B cell (primary cell): ENCODE data around the gene TSR2. TPM values are rescaled to one million over a fixed set of nuclear protein-coding genes. Genes with fewer than 3 reads are reported as not detected.

ENCODE experiments used
- ATAC-seq: fragments of 200-7000 bp; cut with Tn5 transposase; one replicate; pipeline ENCODE4 v1.10.0; 2021; ENCODE audit warnings: low read depth, mild to moderate bottlenecking, moderate number of reproducible peaks, moderate library complexity
- CTCF ChIA-PET: fragments of 350-600 bp; sonication (Branson Sonifier 250); formaldehyde crosslinking; loops from one replicate; lab custom pipeline; 2021; ENCODE audit warnings: antibody characterized with exemption, inconsistent platforms; lab: Charles Lee
- POLR2A ChIA-PET: fragments of 350-600 bp; sonication (Branson Sonifier 250); formaldehyde crosslinking; loops from one replicate; lab custom pipeline; 2021; ENCODE audit warnings: antibody characterized with exemption; lab: Charles Lee
- DNase-seq: peaks from one replicate; pipeline ENCODE4 v3.0.0; 2013
- H2AFZ ChIP-seq: 2 replicates; pipeline ENCODE4 v1.6.1; 2012; ENCODE audit warnings: mild to moderate bottlenecking, low read depth, low read length; ENCODE audit not compliant: insufficient read depth, poor library complexity, severe bottlenecking
- H3K27ac ChIP-seq, 2 donors: 1 replicate in 1 of 2; 2 replicates in 1 of 2; pipeline ENCODE4 v1.5.1; 2012 to 2013; ENCODE audit warnings: low read length in 2 of 2, mild to moderate bottlenecking in 2 of 2, moderate library complexity in 1 of 2
- H3K27me3 ChIP-seq, 4 experiments: fragments of 200-600 bp in 1 of 4; sonication (generic) in 1 of 4; replicated peaks in 1 of 4; 1 replicate in 2 of 4; 2 replicates in 2 of 4; pipeline versions ENCODE4 v1.6.1 to v1.7.0; 2013 to 2016; ENCODE audit warnings: low read length in 3 of 4, mild to moderate bottlenecking in 2 of 4, mixed read lengths in 1 of 4, moderate library complexity in 1 of 4; ENCODE audit not compliant: insufficient read depth in 4 of 4, control insufficient read depth in 3 of 4; ENCODE audit errors: control extremely low read depth in 1 of 4
- H3K36me3 ChIP-seq, 2 experiments: replicated peaks in 1 of 2; 1 replicate in 1 of 2; 2 replicates in 1 of 2; pipeline versions ENCODE4 v1.6.1 to v1.7.1; 2013; ENCODE audit warnings: low read length in 1 of 2; ENCODE audit not compliant: insufficient read depth in 2 of 2, control insufficient read depth in 1 of 2; ENCODE audit errors: control extremely low read depth in 1 of 2, extremely low read depth in 1 of 2
- H3K4me1 ChIP-seq, 2 donors: fragments of 200-600 bp in 1 of 2; sonication (generic) in 1 of 2; 1 replicate in 1 of 2; 2 replicates in 1 of 2; pipeline versions ENCODE4 v1.5.1 to v1.6.1; 2013 to 2017; ENCODE audit warnings: low read length in 2 of 2; ENCODE audit not compliant: control insufficient read depth in 2 of 2, insufficient read depth in 2 of 2
- H3K4me2 ChIP-seq: replicated peaks from 2 replicates; pipeline ENCODE3; 2012; ENCODE audit warnings: mild to moderate bottlenecking, low read depth, low read length; ENCODE audit not compliant: poor library complexity, severe bottlenecking
- H3K4me3 ChIP-seq, 5 experiments: fragments of 200-600 bp in 1 of 5; sonication (generic) in 1 of 5; 1 replicate in 3 of 5; 2 replicates in 2 of 5; pipeline versions ENCODE4 v1.5.1 to v1.7.0; 2011 to 2016; ENCODE audit warnings: low read length in 4 of 5, mild to moderate bottlenecking in 4 of 5, low read depth in 2 of 5, control low read depth in 1 of 5, moderate library complexity in 1 of 5; ENCODE audit not compliant: insufficient read depth in 1 of 5; ENCODE audit errors: control extremely low read depth in 1 of 5, extremely low read depth in 1 of 5
- H3K79me2 ChIP-seq: fragments of 200-600 bp; sonication (generic); one replicate; pipeline ENCODE4 v1.6.0; 2016; ENCODE audit warnings: low read length; ENCODE audit not compliant: control insufficient read depth, insufficient read depth
- H3K9ac ChIP-seq: fragments of 200-600 bp; sonication (generic); 2 replicates; pipeline ENCODE4 v1.6.1; 2017; ENCODE audit warnings: mild to moderate bottlenecking, low read length, moderate library complexity
- H3K9me3 ChIP-seq, 3 donors: one replicate each; pipeline versions ENCODE4 v1.6.1 to v1.7.1; 2013; ENCODE audit warnings: low read length in 2 of 3; ENCODE audit not compliant: control insufficient read depth in 2 of 3, insufficient read depth in 1 of 3; ENCODE audit errors: control extremely low read depth in 1 of 3
- H4K20me1 ChIP-seq: 2 replicates; pipeline ENCODE4 v1.6.0; 2012; ENCODE audit warnings: mild to moderate bottlenecking, low read length; ENCODE audit not compliant: insufficient read depth, control insufficient read depth, poor library complexity, severe bottlenecking
- H3K27ac Mint-ChIP-seq: one replicate; pipeline ENCODE4 v1.8.0; 2021; ENCODE audit warnings: mixed read lengths
- H3K27me3 Mint-ChIP-seq: one replicate; pipeline ENCODE4 v1.8.0; 2021; ENCODE audit warnings: mixed read lengths
- H3K4me1 Mint-ChIP-seq: one replicate; pipeline ENCODE4 v1.8.0; 2021; ENCODE audit warnings: mixed read lengths
- H3K4me3 Mint-ChIP-seq: one replicate; pipeline ENCODE4 v1.8.0; 2021; ENCODE audit warnings: mixed read lengths
- H3K9me3 Mint-ChIP-seq: one replicate; pipeline ENCODE4 v1.8.0; 2022; ENCODE audit warnings: mixed read lengths; ENCODE audit not compliant: insufficient read depth
- CTCF ChIP-seq: fragments of 200-600 bp; IDR thresholded peaks from one replicate; pipeline ENCODE4 v1.8.0; 2022; ENCODE audit warnings: antibody characterized with exemption, mild to moderate bottlenecking
- EZH2 ChIP-seq: IDR thresholded peaks from 2 replicates; pipeline ENCODE4 v1.6.1; 2012; ENCODE audit warnings: borderline replicate concordance, low read depth, mild to moderate bottlenecking, moderate library complexity, low read length; ENCODE audit not compliant: insufficient read depth, poor library complexity, severe bottlenecking
- WGBS: methylation state at CpG from one replicate; pipeline ENCODE4 v1.1.5; 2013; ENCODE audit warnings: missing lambda C conversion rate; ENCODE audit not compliant: insufficient coverage; 5-methylcytosine and 5-hydroxymethylcytosine counted together
- intact Hi-C: fragments of 100-400 bp; cut with micrococcal nuclease; formaldehyde crosslinking; loops from one replicate; pipeline ENCODE4 v1.10.0; 2022
- polyA plus RNA-seq: library from polyadenylated mRNA; depleted of rRNA; stranded (reverse); fragments of >200 nt; gene quantifications from 2 replicates; pipeline ENCODE4 v1.2.3, GENCODE V29; 2012
- total RNA-seq, 2 donors: library from RNA; stranded (reverse); fragments of 120-200 nt in 1 of 2; gene quantifications; 1 replicate in 1 of 2; 2 replicates in 1 of 2; pipeline versions ENCODE4 v1.2.3 to v1.2.4, GENCODE V29; 2013 to 2022

TSR2 gene
- total and polyA plus RNA-seq, 2 donors (not counting 1 experiment from before 2014, with no cell fraction given), result 13.7 to 38.3 TPM

DNA sequence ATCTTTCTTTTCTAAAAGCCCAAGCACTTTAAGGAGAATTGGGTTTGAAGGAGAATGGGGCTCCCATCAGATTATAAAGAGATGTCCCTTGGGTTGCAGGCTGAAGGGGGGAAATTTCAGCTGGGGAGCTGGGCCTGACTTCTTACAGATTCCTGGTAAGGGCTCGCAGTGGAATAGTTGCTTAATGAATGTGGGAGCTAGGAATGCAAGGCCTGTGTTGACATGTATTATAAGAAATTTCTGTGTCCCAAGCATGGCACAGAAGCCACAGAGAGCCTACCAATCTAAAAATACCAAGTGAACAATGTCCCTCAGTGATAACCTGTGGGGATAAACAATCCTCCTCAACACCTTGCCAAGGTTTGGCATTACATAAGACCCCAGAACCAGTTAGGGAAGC lies 43.1 kb upstream of the TSR2 start:
- no peaks in the 10 kb centered on the region for H3K9me3 Mint-ChIP-seq
- H3K27ac Mint-ChIP-seq, result no peak overlapping the region
- intact Hi-C loops, result no loop called here
- Histone ChIP-seq H3K4me2 (no peak overlapping the region), H2AFZ (no peak overlapping the region), H3K27me3 (no peaks in the 10 kb centered on the region), H3K4me3 (no peak overlapping the region), H3K79me2 (no peaks in the 10 kb centered on the region), H3K9me3 (no peaks in the 10 kb centered on the region), H4K20me1 (no peaks in the 10 kb centered on the region), H3K27ac (no peak overlapping the region), H3K4me1 (no peaks in the 10 kb centered on the region), H3K9ac (no peak overlapping the region), H3K36me3 (no peaks in the 10 kb centered on the region)
- no peaks in the 10 kb centered on the region for H3K27me3 Mint-ChIP-seq
- H3K4me1 Mint-ChIP-seq, result no peaks in the 10 kb centered on the region
- TF ChIP-seq CTCF (no peak), EZH2 (no peak)
- DNase-seq (no peak), ATAC-seq (no peak)
- ChIA-PET POLR2A (no interaction called here), CTCF (no interaction called here)
- H3K4me3 Mint-ChIP-seq, result no peak overlapping the region
- no CpG with 5 or more reads among the region's 1 CpG for WGBS

DNA sequence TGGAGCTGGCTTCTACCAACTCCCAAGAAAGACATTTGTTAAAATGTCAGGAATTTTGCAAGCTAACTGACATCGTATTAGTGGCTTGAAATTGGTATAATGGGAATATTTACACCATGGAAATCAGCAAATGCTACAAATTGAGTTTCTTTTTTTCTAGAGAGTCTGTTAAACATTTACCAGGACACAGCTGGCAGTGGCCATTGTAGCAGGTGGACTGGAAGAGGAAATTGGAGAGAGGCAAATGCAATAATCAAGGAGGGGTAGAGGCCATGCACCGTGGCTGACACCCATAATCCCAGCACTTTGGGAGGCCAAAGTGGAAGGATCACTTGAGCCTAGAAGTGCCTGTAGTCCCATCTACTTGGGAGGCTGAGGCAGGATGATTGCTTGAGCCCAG lies 32.9 kb upstream of the TSR2 start:
- no peaks in the 10 kb centered on the region for H3K27me3 ChIP-seq
- H2AFZ ChIP-seq, result no peak overlapping the region
- no peaks in the 10 kb centered on the region for H3K9me3 ChIP-seq
- Mint-ChIP-seq H3K27ac (no peak overlapping the region), H3K27me3 (peaks cover 8% of the 10 kb centered on the region), H3K9me3 (no peaks in the 10 kb centered on the region), H3K4me3 (no peak overlapping the region), H3K4me1 (peaks cover 2% of the 10 kb centered on the region)
- no peak overlapping the region for H3K27ac ChIP-seq
- POLR2A ChIA-PET, result no interaction called here
- no peaks in the 10 kb centered on the region for H3K79me2 ChIP-seq
- no peak for DNase-seq
- H4K20me1 ChIP-seq, result no peaks in the 10 kb centered on the region
- H3K4me1 ChIP-seq, result no peaks in the 10 kb centered on the region
- no peaks in the 10 kb centered on the region for H3K36me3 ChIP-seq
- intact Hi-C loops, result no loop called here
- TF ChIP-seq CTCF (no peak), EZH2 (no peak)
- whole genome bisulfite sequencing, result no CpG with 5 or more reads among the region's 2 CpGs
- CTCF ChIA-PET, result interaction anchor here (0.6 kb wide), 1 partner anchor 37 kb away, joined by 3 read pairs; no protein-coding TSS in a partner anchor
- no peak overlapping the region for H3K9ac ChIP-seq
- H3K4me2 ChIP-seq, result no peak overlapping the region
- H3K4me3 ChIP-seq, result no peak overlapping the region
- no peak for ATAC-seq
